ENCODE results near the gene CBLC.

- TF ChIP-seq CTCF (IDR thresholded peaks at IDR 0.05) (no peak), POLR2A (IDR thresholded peaks at IDR 0.05) (no peak)
These were observed 38.8 kb upstream of the CBLC start for GRCh38 chr19:44738603-44739558.
